GM21723 (cell line): ENCODE measurements around the gene SPRED1.
A peak's percentile ranks its signal among the peaks of the same experiment; 100 is the strongest.
"Not testable (repeated sequence)": the region's sequence is repeated elsewhere in the genome, so short reads cannot be mapped to it uniquely, and the experiment has no call there.

Experiments used
- ATAC-seq: cut with Tn5 transposase; IDR thresholded peaks from one replicate; pipeline ENCODE4 v1.9.1; 2021; ENCODE audit warnings: mild to moderate bottlenecking, moderate library complexity; ENCODE audit not compliant: unreplicated experiment

The SPRED1 gene

DNA sequence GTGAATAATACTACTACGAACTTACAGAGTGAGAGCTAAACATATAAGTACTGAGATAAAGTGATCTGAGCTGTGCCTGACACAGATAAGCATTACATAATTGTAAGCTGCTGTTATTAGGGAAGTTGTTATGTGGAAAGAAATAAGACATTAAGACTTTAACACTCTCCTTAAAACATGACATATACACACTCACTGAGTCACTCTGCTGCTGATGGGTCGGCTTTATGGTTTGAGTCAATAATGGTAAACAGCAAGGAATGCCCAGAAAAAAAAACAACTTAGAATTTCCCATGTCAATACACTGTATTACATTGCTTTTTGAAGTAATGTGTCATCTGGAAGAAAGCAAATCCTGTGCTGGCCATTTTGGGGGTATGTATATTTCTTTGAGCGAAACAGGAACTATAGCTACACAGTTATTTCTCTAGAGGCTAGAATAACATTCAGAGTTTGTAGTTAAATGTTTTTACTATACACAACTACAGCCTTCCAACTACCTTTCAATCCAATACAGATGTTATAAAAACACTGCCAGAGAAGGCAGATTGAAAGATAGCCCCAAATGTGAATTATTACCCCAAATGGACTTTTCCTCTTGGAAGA is 22.8 kb upstream of the SPRED1 start:
- no peak for ATAC-seq

GRCh38 chr15:38231436-38231835 is 21.2 kb upstream of the SPRED1 start:
- no peak for ATAC-seq

GRCh38 chr15:38237021-38237420 is 15.6 kb upstream of the SPRED1 start:
- not testable (repeated sequence) for ATAC-seq

DNA sequence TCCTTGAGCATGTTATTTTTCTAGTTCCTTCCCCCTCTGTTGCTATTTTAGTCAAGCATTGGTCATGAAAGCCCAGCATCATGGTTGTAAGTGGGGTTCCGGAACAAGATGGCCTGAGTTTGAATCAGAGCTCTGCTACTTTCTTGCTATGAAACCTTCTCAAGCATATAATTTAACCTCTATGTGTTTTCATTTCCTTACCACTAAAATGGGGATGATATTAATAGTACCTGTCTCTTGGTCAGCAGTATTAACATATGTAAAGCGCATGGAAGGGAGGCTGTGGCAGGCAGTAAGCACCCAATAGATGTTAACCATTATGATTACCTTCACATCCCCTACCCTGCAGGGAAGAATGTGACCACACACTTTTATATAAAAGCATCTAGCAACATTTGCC is 14.3 kb upstream of the SPRED1 start:
- ATAC-seq = no peak

- peak; percentile 93 for ATAC-seq
Observed at GRCh38 chr15:38242055-38242454, 10.6 kb upstream of the SPRED1 start.

DNA sequence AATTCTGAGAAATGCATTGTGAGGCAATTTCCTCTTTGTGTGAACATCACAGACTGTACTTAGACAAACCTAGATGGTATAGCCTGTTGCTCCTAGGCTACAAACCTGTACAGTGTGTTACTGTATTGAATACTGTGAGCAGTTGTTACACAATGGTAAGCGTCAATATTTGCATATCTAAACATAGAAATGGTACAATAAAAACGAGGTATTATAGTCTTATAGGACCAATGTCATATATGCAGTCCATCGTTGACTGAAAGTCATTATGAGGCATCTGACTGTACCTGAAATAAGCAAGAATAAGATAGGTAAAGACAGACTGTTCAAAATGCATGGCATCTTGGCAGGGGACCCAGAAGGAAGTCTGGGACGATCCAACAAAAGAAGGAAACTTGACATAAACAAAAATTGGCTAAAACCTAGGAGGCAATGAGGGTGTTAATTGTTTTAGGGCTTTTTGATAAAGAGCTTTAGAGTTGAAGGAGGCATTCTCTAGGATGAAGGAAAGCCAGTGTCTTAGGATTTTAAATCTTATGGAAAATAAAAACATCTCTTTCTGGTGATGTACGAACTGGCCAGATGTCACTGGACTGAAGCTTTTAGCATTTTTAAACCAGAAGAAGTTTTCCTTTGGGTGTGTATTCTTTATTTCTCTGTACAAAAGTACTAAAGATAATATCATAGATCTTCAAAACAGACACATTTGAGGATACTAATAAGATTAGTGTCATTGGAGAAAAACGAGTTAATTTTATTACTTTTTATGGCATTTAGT is 9.2 kb upstream of the SPRED1 start:
- ATAC-seq = no peak

GRCh38 chr15:38247336-38247735 is 5.3 kb upstream of the SPRED1 start:
- no peak for ATAC-seq

GRCh38 chr15:38253351-38253781 is 730 bp downstream of the SPRED1 start:
- ATAC-seq = no peak

- ATAC-seq = peak; percentile 59
Observed at GRCh38 chr15:38254051-38254883, 1.6 kb downstream of the SPRED1 start.

DNA sequence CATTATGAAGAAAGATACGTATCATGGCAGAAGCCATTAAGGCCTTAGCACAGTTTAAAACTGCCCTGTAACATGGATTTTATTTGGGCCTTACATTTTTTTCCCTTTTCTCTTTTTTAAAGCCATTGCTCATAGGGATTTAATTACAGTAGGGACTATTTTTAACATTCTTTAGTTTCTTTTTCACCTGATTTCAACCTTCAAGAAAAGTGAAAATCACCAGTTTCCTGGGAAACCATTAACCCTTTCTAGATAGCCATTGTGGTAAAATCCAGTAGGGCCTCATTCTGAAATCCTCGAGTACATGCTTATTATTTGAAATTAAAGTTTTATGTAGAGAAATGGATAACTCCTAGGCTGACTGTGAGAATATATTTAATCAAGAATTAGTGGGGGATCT is 3.1 kb downstream of the SPRED1 start:
- ATAC-seq = no peak

GRCh38 chr15:38257676-38258075 is 5.0 kb downstream of the SPRED1 start:
- ATAC-seq = no peak

- ATAC-seq = no peak
Observed at GRCh38 chr15:38259134-38259533, 6.5 kb downstream of the SPRED1 start.

GRCh38 chr15:38260077-38260476 is 7.4 kb downstream of the SPRED1 start:
- ATAC-seq = no peak

GRCh38 chr15:38263251-38263650 is 10.6 kb downstream of the SPRED1 start:
- ATAC-seq = no peak

DNA sequence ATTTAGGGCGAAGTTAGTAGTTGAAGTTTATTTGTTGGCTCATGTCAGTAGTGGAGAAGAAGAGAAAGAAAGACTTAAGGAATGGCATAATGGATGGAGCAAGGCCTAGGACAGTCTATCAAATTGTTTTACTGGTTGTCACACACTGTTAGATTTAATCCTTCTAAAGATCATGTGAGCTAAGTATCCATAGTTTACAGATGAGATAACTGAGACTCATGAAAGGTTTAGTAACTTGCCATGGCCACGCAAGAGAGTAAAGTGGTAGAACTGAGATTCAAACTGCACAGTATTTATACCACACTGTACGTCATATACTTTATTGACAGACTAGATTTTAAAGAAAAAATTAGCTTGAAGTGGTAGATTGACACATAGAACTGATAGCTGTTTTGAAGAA is 11.4 kb downstream of the SPRED1 start:
- no peak for ATAC-seq

DNA sequence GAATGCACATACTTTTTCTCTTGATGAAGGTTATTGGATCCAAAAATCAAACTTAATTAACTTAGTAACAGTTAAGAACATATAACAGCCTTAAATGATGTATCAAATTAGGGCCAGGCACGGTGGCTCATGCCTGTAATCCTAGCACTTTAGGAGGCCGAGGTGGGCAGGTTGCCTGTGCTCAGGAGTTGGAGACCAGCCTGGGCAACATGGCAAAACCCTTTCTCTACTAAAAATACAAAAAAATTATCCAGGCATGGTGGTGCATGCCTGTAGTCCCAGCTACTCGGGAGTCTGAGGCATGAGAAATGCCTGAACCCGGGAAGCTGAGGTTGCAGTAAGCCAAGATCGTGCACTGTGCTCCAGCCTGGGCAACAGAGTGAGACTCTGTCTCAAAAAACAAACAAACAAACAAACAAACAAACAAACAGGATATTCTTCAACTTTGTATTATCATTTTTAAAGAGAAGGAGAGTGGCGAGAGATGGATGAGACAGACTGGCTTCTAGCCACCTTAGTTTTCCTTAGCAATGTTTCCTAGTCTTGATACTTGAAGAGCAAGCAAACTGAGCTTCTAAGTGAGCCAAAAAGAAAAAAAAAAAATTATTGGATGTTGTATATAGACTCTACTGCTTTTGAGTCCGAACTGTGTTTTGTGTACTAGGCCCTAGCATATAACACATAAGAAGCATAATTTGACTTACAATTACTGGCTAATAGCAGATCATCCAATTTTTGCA is 13.8 kb downstream of the SPRED1 start:
- ATAC-seq = no peak

GRCh38 chr15:38267421-38268022 is 14.9 kb downstream of the SPRED1 start:
- no peak for ATAC-seq

- no peak for ATAC-seq
Observed at GRCh38 chr15:38271144-38271543, 18.5 kb downstream of the SPRED1 start.

- no peak for ATAC-seq
Observed at GRCh38 chr15:38271895-38272294, 19.3 kb downstream of the SPRED1 start.

DNA sequence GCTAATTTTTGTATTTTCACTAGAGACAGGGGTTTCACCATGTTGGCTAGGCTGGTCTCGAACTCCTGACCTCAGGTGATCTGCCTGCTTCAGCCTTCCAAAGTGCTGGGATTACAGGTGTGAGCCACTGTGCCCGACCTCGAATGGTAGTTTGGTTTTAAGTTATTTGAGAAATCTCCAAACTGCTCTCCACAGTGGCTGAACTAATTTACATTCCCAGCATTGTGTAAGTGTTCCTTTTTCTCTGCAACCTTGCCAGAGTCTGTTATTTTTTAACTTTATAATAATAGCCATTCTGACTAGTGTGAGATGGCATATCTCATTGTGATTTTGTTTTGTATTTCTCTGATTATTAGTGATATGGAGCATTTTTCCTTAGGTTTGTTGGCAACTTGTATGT is 19.8 kb downstream of the SPRED1 start:
- ATAC-seq = not testable (repeated sequence)

- ATAC-seq = no peak
Observed at GRCh38 chr15:38274135-38274534, 21.5 kb downstream of the SPRED1 start.
